OCI-LY1 (cell line): ENCODE data around the gene STK38L.

Experiments
- H2AFZ ChIP-seq: fragments of 200-600 bp; sonication (generic), shearing (Covaris generic); 2 replicates; pipeline ENCODE4 v1.6.0; 2014; ENCODE audit warnings: antibody characterized with exemption, mild to moderate bottlenecking, low read length
- H3F3A ChIP-seq: fragments of 200-600 bp; sonication (generic), shearing (Covaris generic); 2 replicates; pipeline ENCODE4 v1.6.0; 2014; ENCODE audit warnings: mild to moderate bottlenecking, antibody characterized with exemption, low read length, moderate library complexity; ENCODE audit not compliant: insufficient read depth
- H3K27ac ChIP-seq: fragments of 200-600 bp; sonication (generic); 2 replicates; pipeline ENCODE4 v1.5.1; 2014; ENCODE audit warnings: low read length, mixed run types, mild to moderate bottlenecking, low read depth; ENCODE audit not compliant: poor library complexity, severe bottlenecking
- H3K27me3 ChIP-seq: fragments of 200-600 bp; sonication (generic); 2 replicates; pipeline ENCODE4 v1.6.0; 2014; ENCODE audit warnings: antibody characterized with exemption, mild to moderate bottlenecking, low read length, moderate library complexity; ENCODE audit not compliant: insufficient read depth
- H3K36me3 ChIP-seq: fragments of 200-600 bp; sonication (generic); 2 replicates; pipeline ENCODE4 v1.6.1; 2014; ENCODE audit warnings: mild to moderate bottlenecking, antibody characterized with exemption, low read length, moderate library complexity, mixed read lengths; ENCODE audit not compliant: insufficient read depth
- H3K4me1 ChIP-seq: fragments of 200-600 bp; sonication (generic); 2 replicates; pipeline ENCODE4 v1.5.1; 2014; ENCODE audit warnings: mild to moderate bottlenecking, low read length, moderate library complexity; ENCODE audit not compliant: insufficient read depth, severe bottlenecking
- H3K4me2 ChIP-seq: fragments of 200-600 bp; sonication (generic), shearing (Covaris generic); 2 replicates; pipeline ENCODE4 v1.6.1; 2014; ENCODE audit warnings: low read length
- H3K4me3 ChIP-seq: fragments of 200-600 bp; sonication (generic); 2 replicates; pipeline ENCODE4 v1.5.1; 2014; ENCODE audit warnings: low read length, low read depth, mild to moderate bottlenecking, mixed read lengths; ENCODE audit not compliant: poor library complexity, severe bottlenecking
- H3K79me2 ChIP-seq: fragments of 200-600 bp; shearing (Covaris generic); 2 replicates; pipeline ENCODE4 v1.6.1; 2016; ENCODE audit warnings: mixed run types, low read length, mixed read lengths; ENCODE audit not compliant: insufficient read depth
- H3K9ac ChIP-seq: fragments of 200-600 bp; sonication (generic), shearing (Covaris generic); 2 replicates; pipeline ENCODE4 v1.6.1; 2014; ENCODE audit warnings: mild to moderate bottlenecking, low read length, mixed read lengths
- H3K9me2 ChIP-seq: fragments of 200-600 bp; sonication (generic), shearing (Covaris generic); 2 replicates; pipeline ENCODE4 v1.6.1; 2014; ENCODE audit warnings: low read depth, mild to moderate bottlenecking, low read length, mixed read lengths
- H3K9me3 ChIP-seq: fragments of 200-600 bp; shearing (Covaris generic); 2 replicates; pipeline ENCODE4 v1.6.1; 2014; ENCODE audit warnings: low read length, mixed read lengths
- H4K20me1 ChIP-seq: fragments of 200-600 bp; sonication (generic), shearing (Covaris generic); 2 replicates; pipeline ENCODE4 v1.6.0; 2016; ENCODE audit warnings: mild to moderate bottlenecking, low read length; ENCODE audit not compliant: insufficient read depth
- EZH2 ChIP-seq: fragments of 200-600 bp; sonication (generic), shearing (Covaris generic); IDR thresholded peaks from 2 replicates; pipeline ENCODE4 v1.8.0; 2017; ENCODE audit warnings: borderline replicate concordance, mixed run types, mild to moderate bottlenecking, antibody characterized with exemption, low read length, moderate library complexity, mixed read lengths
- TF ChIP-seq, protein P1 (sequence below): fragments of 200-600 bp; sonication (generic), shearing (Covaris generic); IDR thresholded peaks from 2 replicates; pipeline ENCODE4 v1.5.1; 2017; ENCODE audit warnings: mild to moderate bottlenecking, antibody characterized with exemption, low read length, moderate library complexity, mixed read lengths

Gene STK38L

DNA sequence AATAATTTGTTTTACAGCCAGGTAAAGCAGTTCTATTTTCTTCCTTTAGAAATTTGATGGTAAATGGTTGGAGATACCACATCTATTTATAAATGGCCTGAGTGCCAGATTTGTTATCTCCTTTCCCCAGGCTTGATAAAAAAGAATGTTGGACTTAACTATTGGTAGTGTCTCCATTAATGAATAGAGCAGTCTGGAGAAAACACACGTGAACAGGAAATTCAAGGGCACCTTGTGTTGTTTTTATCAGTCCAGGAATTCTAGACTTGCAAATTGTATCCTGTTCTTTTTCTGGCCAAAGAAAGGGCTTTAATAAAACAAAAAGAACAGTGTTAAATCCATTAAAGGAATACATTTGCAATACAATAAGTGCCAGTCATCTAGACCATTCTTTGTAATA lies 47.8 kb downstream of the STK38L start:
- Histone ChIP-seq H3K36me3 (no peaks in the 10 kb centered on the region), H2AFZ (no peak overlapping the region), H3K4me2 (no peak overlapping the region), H3K27me3 (no peaks in the 10 kb centered on the region), H3K4me1 (no peaks in the 10 kb centered on the region), H3K9me2 (no peaks in the 10 kb centered on the region), H3K9ac (no peak overlapping the region), H3K27ac (no peak overlapping the region), H3F3A (no peaks in the 10 kb centered on the region), H3K79me2 (no peaks in the 10 kb centered on the region), H4K20me1 (no peaks in the 10 kb centered on the region), H3K4me3 (no peak overlapping the region), H3K9me3 (no peaks in the 10 kb centered on the region)
- TF ChIP-seq, protein P1, sequence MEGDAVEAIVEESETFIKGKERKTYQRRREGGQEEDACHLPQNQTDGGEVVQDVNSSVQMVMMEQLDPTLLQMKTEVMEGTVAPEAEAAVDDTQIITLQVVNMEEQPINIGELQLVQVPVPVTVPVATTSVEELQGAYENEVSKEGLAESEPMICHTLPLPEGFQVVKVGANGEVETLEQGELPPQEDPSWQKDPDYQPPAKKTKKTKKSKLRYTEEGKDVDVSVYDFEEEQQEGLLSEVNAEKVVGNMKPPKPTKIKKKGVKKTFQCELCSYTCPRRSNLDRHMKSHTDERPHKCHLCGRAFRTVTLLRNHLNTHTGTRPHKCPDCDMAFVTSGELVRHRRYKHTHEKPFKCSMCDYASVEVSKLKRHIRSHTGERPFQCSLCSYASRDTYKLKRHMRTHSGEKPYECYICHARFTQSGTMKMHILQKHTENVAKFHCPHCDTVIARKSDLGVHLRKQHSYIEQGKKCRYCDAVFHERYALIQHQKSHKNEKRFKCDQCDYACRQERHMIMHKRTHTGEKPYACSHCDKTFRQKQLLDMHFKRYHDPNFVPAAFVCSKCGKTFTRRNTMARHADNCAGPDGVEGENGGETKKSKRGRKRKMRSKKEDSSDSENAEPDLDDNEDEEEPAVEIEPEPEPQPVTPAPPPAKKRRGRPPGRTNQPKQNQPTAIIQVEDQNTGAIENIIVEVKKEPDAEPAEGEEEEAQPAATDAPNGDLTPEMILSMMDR = no peak
- TF ChIP-seq EZH2 = no peak

DNA sequence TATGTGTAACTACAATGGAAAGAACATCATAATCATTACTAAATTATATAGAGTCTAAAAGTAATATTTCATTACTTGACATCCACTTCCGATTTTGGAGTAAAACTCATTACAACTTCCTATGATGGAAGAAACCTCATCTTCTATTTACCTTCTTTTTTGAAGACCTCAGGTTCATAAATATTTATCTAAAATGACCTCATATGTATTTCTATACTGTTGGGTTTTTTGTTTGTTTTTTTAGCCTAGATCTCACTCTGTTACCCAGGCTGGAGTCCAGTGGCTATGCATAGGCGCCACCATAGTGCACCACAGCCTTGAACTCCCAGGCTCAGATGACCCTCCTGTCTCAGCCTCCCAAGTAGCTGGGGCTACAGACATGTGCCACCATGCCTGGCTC lies 48.6 kb downstream of the STK38L start:
- no peaks in the 10 kb centered on the region for H3K9me2 ChIP-seq
- H4K20me1 ChIP-seq = no peaks in the 10 kb centered on the region
- H3K27ac ChIP-seq = no peak overlapping the region
- H3K4me1 ChIP-seq = no peaks in the 10 kb centered on the region
- no peak overlapping the region for H3K9ac ChIP-seq
- no peak overlapping the region for H3K4me3 ChIP-seq
- no peak for TF ChIP-seq EZH2
- TF ChIP-seq, protein P1 = no peak
- H3F3A ChIP-seq = no peaks in the 10 kb centered on the region
- no peaks in the 10 kb centered on the region for H3K27me3 ChIP-seq
- H3K4me2 ChIP-seq = no peak overlapping the region
- peaks cover 1% of the 10 kb centered on the region; the same call in 1 of the 2 replicates for H3K36me3 ChIP-seq
- H2AFZ ChIP-seq = no peak overlapping the region
- no peaks in the 10 kb centered on the region for H3K79me2 ChIP-seq
- no peaks in the 10 kb centered on the region for H3K9me3 ChIP-seq

DNA sequence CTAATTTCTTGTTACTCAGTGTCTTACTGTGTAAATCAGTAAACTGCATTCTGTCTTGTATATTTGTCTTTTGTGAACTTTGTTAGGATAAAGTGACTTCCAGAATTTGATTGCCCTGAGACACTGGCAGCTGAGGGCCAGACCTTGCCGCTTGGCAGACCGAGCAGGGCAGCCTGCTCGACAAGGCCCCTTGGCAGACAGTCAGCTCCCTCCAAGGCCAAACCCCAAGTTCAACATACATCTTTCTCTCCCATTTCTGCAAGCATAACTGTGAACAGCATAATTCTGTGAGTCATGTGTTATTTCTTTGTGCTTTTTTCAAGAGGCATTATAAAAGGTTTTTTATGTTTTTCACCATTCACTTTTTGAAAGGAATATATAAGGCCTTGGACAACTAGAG lies 49.4 kb downstream of the STK38L start:
- no peaks in the 10 kb centered on the region for H3K79me2 ChIP-seq
- H3K9me3 ChIP-seq = no peaks in the 10 kb centered on the region

DNA sequence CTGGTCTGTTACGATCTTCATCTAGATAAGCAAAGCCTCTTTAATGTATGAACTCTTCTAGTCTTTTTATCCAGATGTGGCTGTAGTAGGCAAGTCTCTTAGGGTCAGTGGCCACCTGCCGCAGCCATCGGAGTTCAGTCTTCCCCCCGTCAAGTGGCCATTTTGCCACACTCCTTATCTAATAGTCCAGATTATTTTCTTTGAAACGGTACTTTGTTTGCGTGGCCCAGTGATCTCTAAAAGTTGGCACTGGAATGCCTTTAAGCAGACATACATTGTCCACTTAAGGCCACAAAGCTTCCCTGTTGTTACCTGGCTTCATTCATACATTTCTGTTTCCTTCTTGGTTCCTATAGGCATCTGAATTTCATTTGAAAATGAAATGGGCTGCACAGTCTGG lies 52.6 kb downstream of the STK38L start:
- TF ChIP-seq EZH2 = no peak
- TF ChIP-seq, protein P1 = no peak
- H3K9ac ChIP-seq = no peak overlapping the region
- no peaks in the 10 kb centered on the region for H3K79me2 ChIP-seq
- no peak overlapping the region for H3K4me3 ChIP-seq
- no peaks in the 10 kb centered on the region for H4K20me1 ChIP-seq
- no peaks in the 10 kb centered on the region for H3K4me1 ChIP-seq
- H3K27me3 ChIP-seq = no peaks in the 10 kb centered on the region
- no peak overlapping the region for H3K27ac ChIP-seq
- H3K4me2 ChIP-seq = no peak overlapping the region
- H3K9me2 ChIP-seq = no peaks in the 10 kb centered on the region
- no peak overlapping the region for H2AFZ ChIP-seq
- H3K9me3 ChIP-seq = peaks cover 3% of the 10 kb centered on the region; the same call in 1 of the 2 replicates
- H3F3A ChIP-seq = no peaks in the 10 kb centered on the region
- peaks cover 28% of the 10 kb centered on the region for H3K36me3 ChIP-seq

More for the DNA sequence above, 49.4 kb downstream of the STK38L start:
- H3K9ac ChIP-seq = no peak overlapping the region
- TF ChIP-seq EZH2 = no peak
- H3F3A ChIP-seq = no peaks in the 10 kb centered on the region
- no peaks in the 10 kb centered on the region for H4K20me1 ChIP-seq
- no peak overlapping the region for H3K4me3 ChIP-seq
- no peaks in the 10 kb centered on the region for H3K27me3 ChIP-seq
- H3K27ac ChIP-seq = no peak overlapping the region
- H3K4me1 ChIP-seq = no peaks in the 10 kb centered on the region
- H3K9me2 ChIP-seq = no peaks in the 10 kb centered on the region
- H3K4me2 ChIP-seq = no peak overlapping the region
- peaks cover 9% of the 10 kb centered on the region for H3K36me3 ChIP-seq
- no peak overlapping the region for H2AFZ ChIP-seq
